ENCODE data around the gene KIAA1217.

KIAA1217 gene

DNA sequence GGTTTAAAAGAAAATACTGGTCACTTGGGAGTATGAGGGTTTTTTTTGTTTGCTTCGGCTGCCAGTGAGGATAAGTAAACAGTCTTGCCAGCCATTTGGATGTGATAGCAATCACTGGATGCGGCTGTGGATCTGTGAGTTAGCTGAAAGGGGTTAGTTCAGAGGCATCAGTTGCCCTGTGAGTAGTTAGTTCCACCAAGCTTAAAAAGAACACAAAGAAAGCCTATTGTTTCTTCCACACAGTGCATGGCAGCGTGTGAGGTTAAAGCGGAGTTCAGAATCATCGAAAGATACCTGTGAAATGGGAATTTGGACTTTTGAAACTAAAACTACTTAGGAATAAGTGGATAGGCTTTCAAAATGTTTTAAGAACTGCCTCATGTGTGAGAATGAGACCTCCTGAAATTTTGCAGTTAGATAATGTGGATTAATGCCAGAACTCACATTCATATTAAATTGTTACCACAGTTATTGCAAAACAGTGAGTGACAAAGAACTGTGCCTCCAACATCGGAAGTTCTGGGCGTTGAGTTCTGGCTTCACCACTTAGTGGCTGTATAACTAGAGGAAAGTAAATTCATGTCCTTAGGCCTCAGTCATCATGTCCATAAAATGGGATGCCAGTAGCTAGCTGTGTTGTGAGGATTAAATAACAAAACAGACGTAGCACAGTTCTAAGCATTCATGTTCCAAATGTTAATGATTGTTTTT lies 31.3 kb downstream of the KIAA1217 start:
- Histone ChIP-seq H3K4me3 (ENCODE audit: low read depth in 1 of 5, low read length in 5 of 5) (no peak overlapping the region), H3K9ac (ENCODE audit: low read length in 5 of 5) (no peak overlapping the region), H3K4me1 (ENCODE audit: control insufficient read depth in 5 of 5, insufficient read depth in 5 of 5, low read length in 5 of 5) (peaks cover 0 to 62% (median 9%) of the 10 kb centered on the region in 5 donors), H3K27me3 (ENCODE audit: control insufficient read depth in 5 of 5, insufficient read depth in 4 of 5, low read length in 5 of 5) (peaks cover 0 to 5% (median 0%) of the 10 kb centered on the region in 5 donors), H3K36me3 (ENCODE audit: control insufficient read depth in 5 of 5, insufficient read depth in 5 of 5, low read length in 5 of 5) (peaks cover 0 to 4% (median 0%) of the 10 kb centered on the region in 5 donors), H3K9me3 (ENCODE audit: control insufficient read depth in 5 of 5, low read length in 5 of 5) (no peaks in the 10 kb centered on the region), H3K27ac (ENCODE audit: low read depth, low read length) (peak overlapping the region; percentile 35)

DNA sequence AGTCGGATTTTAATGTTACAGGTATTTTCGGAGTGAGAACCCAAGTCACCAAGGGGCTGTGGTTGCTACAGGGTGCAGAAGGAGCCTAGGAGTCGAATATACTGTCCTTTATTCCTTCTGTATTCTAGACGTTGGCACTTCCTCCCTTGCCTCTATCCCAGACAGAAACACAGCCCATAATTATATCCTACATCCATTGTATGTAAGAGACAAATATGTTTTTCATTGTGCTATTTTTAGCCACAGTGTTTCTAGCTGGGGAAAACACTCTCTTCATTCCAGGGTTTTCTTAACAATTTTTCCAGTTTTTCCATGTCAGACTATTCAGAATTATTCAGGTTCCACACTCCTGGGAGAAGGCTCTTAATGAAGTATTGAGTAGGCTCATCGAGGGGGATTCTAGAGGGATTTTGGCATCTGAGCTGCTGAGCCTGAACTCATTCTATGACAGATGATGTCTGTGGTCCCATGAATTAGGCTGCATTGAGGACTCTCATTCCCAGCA lies 32.6 kb downstream of the KIAA1217 start:
- H3K9ac ChIP-seq (ENCODE audit: low read length in 5 of 5) = no peak overlapping the region
- H3K4me1 ChIP-seq (ENCODE audit: control insufficient read depth in 5 of 5, insufficient read depth in 5 of 5, low read length in 5 of 5) = peaks cover 0 to 66% (median 9%) of the 10 kb centered on the region in 5 donors
- H3K4me3 ChIP-seq (ENCODE audit: low read depth in 1 of 5, low read length in 5 of 5) = no peak overlapping the region
- H3K27me3 ChIP-seq (ENCODE audit: control insufficient read depth in 5 of 5, insufficient read depth in 4 of 5, low read length in 5 of 5) = peaks cover 0 to 6% (median 0%) of the 10 kb centered on the region in 5 donors
- H3K36me3 ChIP-seq (ENCODE audit: control insufficient read depth in 5 of 5, insufficient read depth in 5 of 5, low read length in 5 of 5) = peaks cover 0 to 4% (median 0%) of the 10 kb centered on the region in 5 donors
- H3K27ac ChIP-seq (ENCODE audit: low read depth, low read length) = no peak overlapping the region
- no peaks in the 10 kb centered on the region for H3K9me3 ChIP-seq (ENCODE audit: control insufficient read depth in 5 of 5, low read length in 5 of 5)

DNA sequence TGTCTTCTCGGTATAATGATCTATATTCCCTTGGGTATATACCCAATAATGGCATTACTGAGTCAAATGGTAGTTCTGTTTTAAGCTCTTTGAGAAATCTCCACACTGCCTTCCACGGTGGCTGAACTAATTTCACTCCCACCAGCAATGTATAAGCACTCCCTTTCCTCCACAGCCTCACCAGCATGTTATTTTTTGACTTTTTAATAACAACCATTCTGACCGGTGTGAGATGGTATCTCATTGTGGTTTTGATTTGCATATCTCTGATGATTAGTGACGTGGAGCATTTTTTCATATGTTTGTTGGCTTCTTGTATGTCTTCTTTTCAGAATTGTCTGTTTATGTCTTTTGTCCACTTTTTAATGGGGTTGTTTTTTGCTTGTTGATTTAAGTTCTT lies 33.6 kb downstream of the KIAA1217 start:
- no peaks in the 10 kb centered on the region for H3K9me3 ChIP-seq (ENCODE audit: control insufficient read depth in 5 of 5, low read length in 5 of 5)
- no peak overlapping the region for H3K9ac ChIP-seq (ENCODE audit: low read length in 5 of 5)
- H3K4me3 ChIP-seq (ENCODE audit: low read depth in 1 of 5, low read length in 5 of 5) = no peak overlapping the region
- no peak overlapping the region for H3K27ac ChIP-seq (ENCODE audit: low read depth, low read length)
- H3K36me3 ChIP-seq (ENCODE audit: control insufficient read depth in 5 of 5, insufficient read depth in 5 of 5, low read length in 5 of 5) = peaks cover 0 to 4% (median 0%) of the 10 kb centered on the region in 5 donors
- H3K4me1 ChIP-seq (ENCODE audit: control insufficient read depth in 5 of 5, insufficient read depth in 5 of 5, low read length in 5 of 5) = peaks cover 0 to 56% (median 9%) of the 10 kb centered on the region in 5 donors
- H3K27me3 ChIP-seq (ENCODE audit: control insufficient read depth in 5 of 5, insufficient read depth in 4 of 5, low read length in 5 of 5) = peaks cover 0 to 6% (median 0%) of the 10 kb centered on the region in 5 donors

DNA sequence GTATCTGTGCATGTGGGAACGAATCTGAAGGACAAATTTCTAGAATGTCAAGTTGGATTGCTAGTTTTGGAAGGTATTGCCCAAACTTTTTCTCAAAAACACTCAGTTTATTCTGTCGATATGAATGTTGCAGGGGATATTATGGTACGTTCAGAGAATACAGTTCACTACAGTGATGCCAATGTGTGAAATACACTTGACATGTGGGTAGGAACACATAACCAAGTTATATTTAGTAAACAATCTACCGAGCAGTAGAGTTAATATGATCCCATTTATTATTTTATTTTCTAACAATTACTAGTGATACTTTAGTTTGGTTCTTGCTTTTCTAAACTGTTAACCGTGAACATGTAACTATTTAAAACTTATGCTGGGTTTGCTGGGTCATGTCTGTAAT lies 37.4 kb downstream of the KIAA1217 start:
- Histone ChIP-seq H3K36me3 (ENCODE audit: control insufficient read depth in 5 of 5, insufficient read depth in 5 of 5, low read length in 5 of 5) (peaks cover 0 to 4% (median 0%) of the 10 kb centered on the region in 5 donors), H3K27me3 (ENCODE audit: control insufficient read depth in 5 of 5, insufficient read depth in 4 of 5, low read length in 5 of 5) (peaks cover 0 to 6% (median 0%) of the 10 kb centered on the region in 5 donors), H3K9me3 (ENCODE audit: control insufficient read depth in 5 of 5, low read length in 5 of 5) (no peaks in the 10 kb centered on the region), H3K4me1 (ENCODE audit: control insufficient read depth in 5 of 5, insufficient read depth in 5 of 5, low read length in 5 of 5) (peaks cover 0 to 33% (median 7%) of the 10 kb centered on the region in 5 donors), H3K9ac (ENCODE audit: low read length in 5 of 5) (no peak overlapping the region), H3K4me3 (ENCODE audit: low read depth in 1 of 5, low read length in 5 of 5) (no peak overlapping the region), H3K27ac (ENCODE audit: low read depth, low read length) (no peak overlapping the region)

- peaks cover 0 to 4% (median 0%) of the 10 kb centered on the region in 5 donors for H3K36me3 ChIP-seq (ENCODE audit: control insufficient read depth in 5 of 5, insufficient read depth in 5 of 5, low read length in 5 of 5)
Observed at GRCh38 chr10:24247841-24248240, 38.9 kb downstream of the KIAA1217 start.

GRCh38 chr10:24249829-24250415 lies 41.0 kb downstream of the KIAA1217 start:
- H3K9ac ChIP-seq (ENCODE audit: low read length in 5 of 5) = no peak overlapping the region
- peaks cover 0 to 4% (median 2%) of the 10 kb centered on the region in 5 donors for H3K36me3 ChIP-seq (ENCODE audit: control insufficient read depth in 5 of 5, insufficient read depth in 5 of 5, low read length in 5 of 5)
- H3K4me1 ChIP-seq (ENCODE audit: control insufficient read depth in 5 of 5, insufficient read depth in 5 of 5, low read length in 5 of 5) = peaks cover 0 to 44% (median 7%) of the 10 kb centered on the region in 5 donors
- H3K9me3 ChIP-seq (ENCODE audit: control insufficient read depth in 5 of 5, low read length in 5 of 5) = no peaks in the 10 kb centered on the region
- H3K27me3 ChIP-seq (ENCODE audit: control insufficient read depth in 5 of 5, insufficient read depth in 4 of 5, low read length in 5 of 5) = peaks cover 0 to 4% (median 0%) of the 10 kb centered on the region in 5 donors
- no peak overlapping the region for H3K4me3 ChIP-seq (ENCODE audit: low read depth in 1 of 5, low read length in 5 of 5)
- no peak overlapping the region for H3K27ac ChIP-seq (ENCODE audit: low read depth, low read length)

More at GRCh38 chr10:24247841-24248240, 38.9 kb downstream of the KIAA1217 start:
- no peak overlapping the region for H3K4me3 ChIP-seq (ENCODE audit: low read depth in 1 of 5, low read length in 5 of 5)
- no peaks in the 10 kb centered on the region for H3K9me3 ChIP-seq (ENCODE audit: control insufficient read depth in 5 of 5, low read length in 5 of 5)
- H3K9ac ChIP-seq (ENCODE audit: low read length in 5 of 5) = no peak overlapping the region
- H3K27ac ChIP-seq (ENCODE audit: low read depth, low read length) = no peak overlapping the region
- H3K4me1 ChIP-seq (ENCODE audit: control insufficient read depth in 5 of 5, insufficient read depth in 5 of 5, low read length in 5 of 5) = peaks cover 0 to 34% (median 7%) of the 10 kb centered on the region in 5 donors
- peaks cover 0 to 6% (median 0%) of the 10 kb centered on the region in 5 donors for H3K27me3 ChIP-seq (ENCODE audit: control insufficient read depth in 5 of 5, insufficient read depth in 4 of 5, low read length in 5 of 5)

DNA sequence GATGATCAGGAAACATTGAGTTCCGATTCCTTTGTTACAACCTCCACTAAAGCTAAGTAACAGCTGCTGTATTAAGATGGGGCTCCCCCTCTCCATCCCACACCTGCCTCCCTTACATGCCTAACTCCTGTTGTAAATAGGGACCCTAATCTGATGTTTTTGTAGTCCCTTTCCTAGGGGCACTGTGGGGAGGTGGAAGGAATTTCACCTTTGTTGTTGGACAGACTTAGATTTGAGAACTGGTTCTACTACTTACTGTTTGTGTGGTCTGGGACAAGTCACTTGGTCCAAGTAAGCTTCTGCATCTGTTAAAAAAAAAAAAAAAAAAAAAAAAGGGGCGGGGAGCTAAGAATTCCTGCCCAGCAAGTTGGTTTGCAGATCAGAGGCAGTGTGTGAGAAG lies 42.6 kb downstream of the KIAA1217 start:
- Histone ChIP-seq H3K4me3 (ENCODE audit: low read depth in 1 of 5, low read length in 5 of 5) (no peak overlapping the region), H3K27ac (ENCODE audit: low read depth, low read length) (no peak overlapping the region), H3K27me3 (ENCODE audit: control insufficient read depth in 5 of 5, insufficient read depth in 4 of 5, low read length in 5 of 5) (no peaks in the 10 kb centered on the region), H3K9ac (ENCODE audit: low read length in 5 of 5) (no peak overlapping the region), H3K4me1 (ENCODE audit: control insufficient read depth in 5 of 5, insufficient read depth in 5 of 5, low read length in 5 of 5) (peaks cover 3 to 53% (median 17%) of the 10 kb centered on the region in 5 donors), H3K36me3 (ENCODE audit: control insufficient read depth in 5 of 5, insufficient read depth in 5 of 5, low read length in 5 of 5) (peaks cover 0 to 4% (median 0%) of the 10 kb centered on the region in 5 donors), H3K9me3 (ENCODE audit: control insufficient read depth in 5 of 5, low read length in 5 of 5) (no peaks in the 10 kb centered on the region)

DNA sequence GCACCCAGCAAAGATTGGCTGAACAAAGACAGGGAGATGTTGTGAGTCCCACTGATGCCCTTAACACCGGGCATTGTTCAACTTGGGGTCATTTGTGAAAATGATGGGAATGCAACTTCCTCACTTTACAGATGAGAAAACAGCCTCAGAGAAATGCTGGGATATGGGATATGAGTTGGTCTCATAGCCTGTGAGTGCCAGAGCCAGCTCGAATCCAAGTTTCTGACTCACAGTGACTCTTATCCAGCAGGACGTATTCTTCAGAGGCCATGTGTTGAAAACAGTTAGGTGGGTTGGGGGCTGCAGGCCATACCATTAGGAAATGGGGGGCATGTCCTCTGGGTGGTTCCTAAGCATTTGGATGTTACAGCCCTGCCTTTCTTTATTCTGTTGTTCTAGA lies 45.2 kb downstream of the KIAA1217 start:
- peaks cover 3 to 65% (median 24%) of the 10 kb centered on the region in 5 donors for H3K4me1 ChIP-seq (ENCODE audit: control insufficient read depth in 5 of 5, insufficient read depth in 5 of 5, low read length in 5 of 5)
- H3K4me3 ChIP-seq (ENCODE audit: low read depth in 1 of 5, low read length in 5 of 5) = no peak overlapping the region
- peaks cover 0 to 4% (median 0%) of the 10 kb centered on the region in 5 donors for H3K36me3 ChIP-seq (ENCODE audit: control insufficient read depth in 5 of 5, insufficient read depth in 5 of 5, low read length in 5 of 5)
- no peaks in the 10 kb centered on the region for H3K27me3 ChIP-seq (ENCODE audit: control insufficient read depth in 5 of 5, insufficient read depth in 4 of 5, low read length in 5 of 5)
- H3K9me3 ChIP-seq (ENCODE audit: control insufficient read depth in 5 of 5, low read length in 5 of 5) = no peaks in the 10 kb centered on the region
- H3K27ac ChIP-seq (ENCODE audit: low read depth, low read length) = peak overlapping the region; percentile 24
- H3K9ac ChIP-seq (ENCODE audit: low read length in 5 of 5) = no peak overlapping the region

DNA sequence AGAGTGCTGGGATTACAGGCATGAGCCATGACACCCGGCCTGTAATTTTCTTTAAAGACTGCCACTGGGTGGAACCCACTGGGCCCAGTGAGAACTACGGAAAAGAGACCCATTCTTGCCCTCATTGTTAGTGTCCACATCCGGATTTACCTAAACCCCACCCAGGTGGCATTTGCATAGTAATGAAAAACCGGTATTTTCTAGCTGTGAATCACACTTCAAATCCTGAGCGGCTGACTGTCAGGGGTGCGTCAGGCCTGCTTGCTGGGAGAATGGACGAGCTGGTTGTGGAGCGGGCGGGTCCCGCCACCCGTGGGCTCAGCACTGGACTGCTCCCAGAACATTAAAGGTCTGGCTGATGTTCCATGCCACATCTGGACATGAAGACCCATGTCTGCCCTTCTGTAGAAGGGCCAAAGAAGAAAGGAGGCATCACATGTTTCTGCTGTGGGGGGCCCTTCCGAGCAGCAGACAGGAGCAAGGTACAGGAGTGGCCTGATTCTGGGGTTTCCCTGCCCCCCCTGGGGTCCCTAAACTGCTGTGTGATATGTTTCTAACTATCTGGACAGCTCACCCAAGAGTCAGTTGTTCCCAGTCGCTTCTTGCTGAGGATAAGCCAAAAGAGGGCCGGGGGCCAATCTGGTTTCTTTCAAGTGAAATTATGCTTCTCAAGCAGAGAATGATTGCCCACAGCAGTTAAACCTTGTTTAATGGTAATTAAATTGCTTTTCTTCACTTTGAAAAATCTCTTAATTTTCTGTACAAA lies 46.4 kb downstream of the KIAA1217 start:
- Histone ChIP-seq H3K9me3 (ENCODE audit: control insufficient read depth in 5 of 5, low read length in 5 of 5) (no peaks in the 10 kb centered on the region), H3K9ac (ENCODE audit: low read length in 5 of 5) (no peak overlapping the region), H3K4me3 (ENCODE audit: low read depth in 1 of 5, low read length in 5 of 5) (no peak overlapping the region), H3K4me1 (ENCODE audit: control insufficient read depth in 5 of 5, insufficient read depth in 5 of 5, low read length in 5 of 5) (peaks cover 3 to 67% (median 18%) of the 10 kb centered on the region in 5 donors), H3K36me3 (ENCODE audit: control insufficient read depth in 5 of 5, insufficient read depth in 5 of 5, low read length in 5 of 5) (peaks cover 0 to 4% (median 0%) of the 10 kb centered on the region in 5 donors), H3K27me3 (ENCODE audit: control insufficient read depth in 5 of 5, insufficient read depth in 4 of 5, low read length in 5 of 5) (no peaks in the 10 kb centered on the region), H3K27ac (ENCODE audit: low read depth, low read length) (peak overlapping the region; percentile 17)
